ENCODE data around the gene ZNF547. TPM values are rescaled to one million over a fixed set of nuclear protein-coding genes. Genes with fewer than 3 reads are reported as not detected.
A peak's percentile ranks its signal among the peaks of the same experiment; 100 is the strongest.

Gene ZNF547
- 1 to 10 TPM; 1.4 to 1.8 TPM for total RNA-seq
- long read RNA-seq, partial matches to known transcripts: 0 of 1 reads
- long read RNA-seq, other reads (novel, unspliced or antisense): 0 of 1 reads

DNA sequence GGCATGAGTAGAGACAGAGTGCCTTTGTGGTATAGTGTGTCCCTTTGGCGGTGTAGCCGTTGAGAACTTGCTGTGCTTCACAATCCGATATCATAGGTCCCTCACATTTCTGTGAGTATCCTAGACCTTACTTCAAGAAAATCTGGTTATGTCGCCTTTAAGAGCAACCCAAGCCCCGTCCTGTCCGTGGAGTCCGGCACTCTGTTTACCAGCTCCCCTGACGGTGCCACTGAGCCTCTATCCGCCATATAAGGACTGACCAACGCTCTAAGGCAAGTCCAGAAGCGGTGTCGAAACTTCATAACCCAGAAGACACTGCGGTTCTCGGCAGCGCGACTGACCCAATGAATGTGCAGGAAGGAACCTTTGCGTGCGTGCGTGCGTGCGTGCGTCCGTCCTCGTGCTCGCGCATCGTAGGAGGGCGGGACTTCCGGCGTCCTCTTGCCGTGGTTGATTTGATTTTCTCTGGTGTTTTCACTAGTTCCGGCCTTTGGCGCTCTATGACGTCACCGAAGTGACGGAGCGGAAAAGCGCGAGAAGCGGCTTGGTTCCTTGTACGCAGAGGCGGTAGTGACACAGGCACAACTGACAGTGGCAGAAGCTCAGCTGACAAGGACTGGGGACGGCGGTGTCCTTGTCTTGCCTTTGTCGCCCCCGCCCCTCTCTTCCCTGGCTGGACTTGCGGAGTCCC lies at the start of gene ZNF547, which contains the start of gene TRAPPC2B:
TSS of gene ZNF547 (plus strand) at position 555 of the 691 bp plus-strand sequence. CDS start 5,005 bp downstream, outside the sequence.
TSS of gene TRAPPC2B (plus strand) at position 555 of the 691 bp plus-strand sequence. CDS start 1,283 bp downstream, outside the sequence.
- DNase-seq: peak; percentile 99
- ATAC-seq: peak; percentile 99
- intact Hi-C loops (cut with DNase I, micrococcal nuclease): loop anchor here in 1 of 2 donors (2.0 kb wide), 1 partner anchor 14 kb away; no protein-coding TSS in a partner anchor

DNA sequence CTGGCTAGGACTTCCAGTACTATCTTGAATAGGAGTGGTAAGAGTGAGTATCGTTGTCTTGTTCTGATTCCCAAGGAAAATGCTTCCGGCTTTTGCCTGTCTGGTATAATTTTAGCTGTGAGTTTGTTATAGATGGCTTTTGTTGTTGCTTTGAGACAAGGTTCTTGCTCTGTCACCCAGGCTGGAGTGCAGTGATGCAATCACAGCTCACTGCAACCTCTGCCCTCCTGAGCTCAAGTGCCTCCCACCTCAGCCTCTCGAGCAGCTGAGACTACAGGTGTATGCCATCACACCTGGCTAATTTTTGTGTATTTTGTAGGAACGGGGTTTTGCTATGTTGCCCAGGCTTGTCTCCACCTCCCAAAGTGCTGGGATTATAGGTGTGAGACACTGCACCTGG lies 49.2 kb upstream of the ZNF547 start:
- intact Hi-C loops (cut with DNase I, micrococcal nuclease): no loop called here
- DNase-seq (no peak), ATAC-seq (no peak)

DNA sequence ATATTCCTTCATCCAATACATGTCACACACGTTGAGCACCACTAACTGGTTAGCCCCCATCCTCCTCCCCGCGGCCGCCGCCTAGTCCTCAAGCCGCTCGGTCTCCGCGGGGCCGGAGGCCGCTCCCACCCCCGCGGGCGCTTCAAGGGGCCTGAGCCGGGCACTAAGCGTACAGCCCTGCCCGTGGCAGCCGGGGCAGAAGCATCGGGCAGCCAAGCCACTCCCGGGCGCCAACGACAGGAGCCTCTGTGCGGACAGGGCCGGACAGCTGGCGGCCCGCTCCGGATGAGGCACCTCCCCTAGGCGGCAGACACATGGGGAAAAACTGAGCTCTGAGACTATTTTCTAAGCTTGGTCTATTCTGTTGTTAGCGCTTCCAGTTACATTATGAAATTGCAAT lies 45.8 kb upstream of the ZNF547 start:
- intact Hi-C loops (cut with DNase I, micrococcal nuclease): no loop called here
- no peak for ATAC-seq
- DNase-seq: no peak

DNA sequence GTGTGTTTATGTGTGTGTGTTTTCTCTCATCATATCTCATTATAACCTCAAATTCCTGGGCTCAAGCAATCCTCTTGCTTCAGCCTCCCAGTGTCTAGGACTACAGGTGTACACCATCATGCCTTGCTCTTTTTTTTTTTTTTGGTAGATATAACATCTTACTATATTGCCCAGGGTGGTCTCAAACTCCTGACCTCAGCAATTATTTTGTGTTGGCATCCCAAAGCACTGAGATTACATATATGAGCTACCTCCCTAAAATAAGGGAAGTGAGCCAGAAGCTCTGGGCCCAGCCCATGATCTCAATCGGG lies 43.5 kb upstream of the ZNF547 start:
- ATAC-seq (peak; percentile 20), DNase-seq (no peak)
- intact Hi-C loops (cut with DNase I, micrococcal nuclease): no loop called here

DNA sequence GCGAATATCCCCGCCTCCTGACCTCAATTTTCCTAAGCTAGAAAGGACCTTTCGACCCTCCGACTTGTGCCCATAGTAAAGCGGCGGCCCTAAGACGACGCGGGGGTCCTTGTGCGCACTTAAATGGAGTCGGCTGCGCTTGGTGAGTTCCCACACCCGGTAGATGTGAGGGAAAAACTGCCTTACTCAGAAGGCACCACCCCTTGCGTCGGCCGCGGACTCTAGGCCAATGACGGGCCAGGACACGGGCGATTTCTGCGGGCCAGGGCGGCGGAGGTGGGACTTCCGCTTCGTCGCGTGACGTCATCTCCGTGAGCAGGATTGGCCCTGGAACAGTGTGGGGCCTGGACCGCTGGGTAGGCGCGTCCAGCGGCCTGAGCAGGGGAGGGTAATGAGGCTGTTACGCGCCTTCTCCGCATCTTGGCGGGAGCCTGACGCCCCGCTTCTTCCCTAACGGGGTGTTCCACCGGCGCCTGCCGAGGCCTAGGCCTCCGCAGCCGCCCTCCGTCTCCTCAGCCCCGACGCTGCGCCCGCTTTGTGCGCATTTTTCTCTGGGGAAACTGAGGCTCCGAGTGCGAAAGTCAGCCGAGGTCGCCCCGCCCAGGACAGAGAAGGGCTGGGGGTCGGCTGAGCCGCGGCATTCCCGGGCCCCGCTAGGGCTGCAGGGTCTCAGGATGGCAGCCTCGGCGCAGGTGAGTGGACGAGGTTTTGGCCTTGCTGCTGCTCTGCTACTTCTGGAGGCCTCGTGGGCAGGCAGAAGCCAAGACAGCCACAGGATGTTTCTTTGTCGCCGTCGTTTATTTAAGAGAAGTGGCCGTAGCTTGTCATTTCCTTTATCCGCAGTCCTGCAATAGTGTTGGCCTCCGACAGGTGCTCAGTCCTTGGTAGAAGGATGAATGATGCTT lies 42.9 kb upstream of the ZNF547 start, which contains the start of gene ZNF543:
TSS of gene ZNF543 (plus strand) at position 293 of the 905 bp plus-strand sequence. CDS start at position 675, 382 bp downstream.
- intact Hi-C loops (cut with DNase I, micrococcal nuclease): no loop called here
- DNase-seq: peak; percentile 96 to 98
- ATAC-seq: peak; percentile 100

DNA sequence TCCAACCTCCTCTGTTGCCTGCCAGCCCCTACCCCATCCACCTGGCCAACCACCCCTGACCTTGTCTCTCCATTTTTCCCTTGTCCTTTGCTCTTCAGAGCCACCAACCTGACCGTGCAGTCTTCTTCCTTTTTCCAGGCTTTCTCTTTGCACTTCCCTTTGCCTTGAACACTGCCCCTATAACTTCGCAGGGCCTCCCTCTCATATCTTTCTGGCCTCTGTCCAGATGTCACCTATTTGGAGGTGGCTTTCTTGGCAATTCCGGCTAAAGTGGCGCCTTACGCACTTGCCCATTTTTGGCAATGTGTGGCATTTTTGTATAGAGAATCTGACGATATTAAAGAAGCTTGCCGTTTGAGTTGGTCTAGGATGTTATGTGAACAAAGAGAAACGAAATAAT lies 42.2 kb upstream of the ZNF547 start:
- ATAC-seq: no peak
- intact Hi-C loops (cut with DNase I, micrococcal nuclease): no loop called here
- no peak for DNase-seq

DNA sequence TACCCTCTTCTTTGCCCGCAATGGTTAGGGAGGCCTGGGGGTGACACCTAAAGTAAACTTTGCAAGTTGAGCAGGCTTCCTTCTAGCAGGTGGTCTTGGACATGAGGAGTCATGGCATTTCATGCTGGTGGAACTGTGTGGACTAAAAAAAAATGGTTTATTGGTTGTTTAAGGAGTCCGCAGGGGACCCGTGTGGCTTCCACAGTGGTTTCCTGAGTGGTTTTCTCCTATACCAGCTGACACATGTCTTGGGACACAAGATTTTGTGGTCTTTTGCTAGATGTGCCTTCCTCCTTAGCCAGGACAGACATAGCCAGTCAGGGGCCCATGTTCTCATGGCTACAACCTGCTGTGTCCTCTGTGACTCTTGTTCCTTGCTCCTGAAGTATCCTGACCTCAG lies 41.6 kb upstream of the ZNF547 start:
- DNase-seq (no peak), ATAC-seq (no peak)
- intact Hi-C loops (cut with DNase I, micrococcal nuclease): no loop called here

DNA sequence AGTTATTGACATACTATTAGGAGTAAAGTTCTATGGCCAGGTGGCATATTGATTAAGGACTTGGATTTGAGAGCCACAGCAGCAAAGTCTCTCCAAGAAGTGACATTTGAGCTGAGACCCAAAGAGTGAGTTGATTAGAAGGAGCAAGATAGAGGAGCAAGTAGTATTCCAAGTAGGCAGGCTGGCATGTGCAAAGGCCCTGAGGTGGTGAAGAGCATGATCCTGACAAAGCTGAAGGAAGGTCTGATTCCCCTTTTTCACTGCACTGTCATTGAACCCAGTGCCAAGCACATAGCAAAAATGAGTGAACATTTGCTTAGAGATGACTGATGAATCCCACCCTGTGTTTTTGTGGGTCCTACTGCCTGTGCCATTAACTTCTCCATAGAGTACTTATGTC lies 38.4 kb upstream of the ZNF547 start:
- intact Hi-C loops (cut with DNase I, micrococcal nuclease): no loop called here
- DNase-seq: no peak
- no peak for ATAC-seq

DNA sequence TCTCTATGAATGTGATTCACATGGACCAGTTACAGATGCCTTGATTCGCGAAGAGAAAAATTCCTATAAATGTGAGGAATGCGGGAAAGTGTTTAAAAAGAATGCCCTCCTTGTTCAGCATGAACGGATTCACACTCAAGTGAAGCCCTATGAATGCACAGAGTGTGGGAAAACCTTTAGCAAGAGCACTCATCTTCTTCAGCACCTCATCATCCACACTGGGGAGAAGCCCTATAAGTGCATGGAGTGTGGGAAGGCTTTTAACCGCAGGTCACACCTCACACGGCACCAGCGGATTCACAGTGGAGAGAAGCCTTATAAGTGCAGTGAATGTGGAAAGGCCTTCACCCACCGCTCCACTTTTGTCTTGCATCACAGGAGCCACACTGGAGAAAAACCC lies 35.4 kb upstream of the ZNF547 start:
- no peak for ATAC-seq
- intact Hi-C loops (cut with DNase I, micrococcal nuclease): no loop called here

DNA sequence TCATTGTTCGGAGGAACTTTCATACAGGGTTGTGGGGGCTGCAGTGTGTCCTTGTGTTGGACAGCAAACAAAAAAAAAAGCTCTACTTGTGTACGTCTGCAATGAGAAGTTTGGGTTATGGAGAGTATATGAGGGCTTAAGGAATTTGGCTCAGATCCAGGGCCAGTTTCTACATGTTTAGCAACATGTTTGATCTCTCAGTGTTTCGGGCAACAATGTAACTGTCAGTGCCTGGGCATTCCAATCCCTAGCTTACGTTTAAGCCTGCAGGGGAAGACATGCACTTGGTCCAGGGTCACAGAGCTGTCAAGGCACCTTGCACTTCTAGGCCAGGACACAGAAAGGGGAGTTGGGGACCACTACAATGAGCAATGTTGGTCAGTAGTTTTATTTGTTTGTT lies 29.2 kb upstream of the ZNF547 start:
- ATAC-seq (no peak), DNase-seq (no peak)
- intact Hi-C loops (cut with DNase I, micrococcal nuclease): no loop called here

More for the DNA sequence above, 35.4 kb upstream of the ZNF547 start:
- DNase-seq: no peak

DNA sequence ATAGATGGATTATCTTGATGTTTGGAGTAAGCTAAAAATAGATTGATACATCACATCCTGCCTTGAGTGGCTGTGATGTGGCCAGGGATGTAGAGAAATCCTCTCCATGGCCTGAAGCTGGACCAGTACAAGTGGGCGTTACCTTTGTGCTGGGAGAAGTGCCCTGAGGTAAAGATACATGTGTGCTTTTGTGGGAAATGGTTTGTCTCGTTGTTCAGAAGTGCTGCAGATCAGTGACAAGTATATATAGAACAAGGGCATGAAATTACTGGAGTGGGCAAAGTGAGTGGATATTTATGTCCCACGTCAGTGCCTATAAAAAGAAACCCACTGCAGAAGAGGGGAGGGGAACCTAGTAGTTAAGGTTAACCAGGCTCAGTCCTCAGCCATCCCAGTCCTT lies 24.5 kb upstream of the ZNF547 start:
- intact Hi-C loops (cut with DNase I, micrococcal nuclease): no loop called here
- DNase-seq (no peak), ATAC-seq (no peak)

DNA sequence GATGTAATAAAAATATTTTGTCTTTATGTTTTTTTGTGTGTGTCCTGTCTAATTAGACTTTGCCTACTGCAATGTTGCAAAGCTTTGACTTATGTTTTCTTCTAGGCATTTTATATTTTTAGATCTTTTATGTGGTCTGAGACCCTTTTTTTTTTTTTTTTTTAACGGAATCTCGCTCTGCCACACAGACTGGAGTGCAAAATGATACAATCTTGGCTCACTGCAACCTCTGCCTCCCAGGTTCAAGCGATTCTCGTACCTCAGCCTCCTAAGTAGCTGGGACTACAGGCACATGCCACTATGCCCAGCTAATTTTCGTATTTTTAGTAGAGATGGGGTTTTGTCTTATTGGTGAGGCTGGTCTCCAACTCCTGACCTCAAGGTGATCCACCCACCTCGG lies 20.8 kb upstream of the ZNF547 start:
- ATAC-seq (no peak), DNase-seq (no peak)
- intact Hi-C loops (cut with DNase I, micrococcal nuclease): no loop called here

DNA sequence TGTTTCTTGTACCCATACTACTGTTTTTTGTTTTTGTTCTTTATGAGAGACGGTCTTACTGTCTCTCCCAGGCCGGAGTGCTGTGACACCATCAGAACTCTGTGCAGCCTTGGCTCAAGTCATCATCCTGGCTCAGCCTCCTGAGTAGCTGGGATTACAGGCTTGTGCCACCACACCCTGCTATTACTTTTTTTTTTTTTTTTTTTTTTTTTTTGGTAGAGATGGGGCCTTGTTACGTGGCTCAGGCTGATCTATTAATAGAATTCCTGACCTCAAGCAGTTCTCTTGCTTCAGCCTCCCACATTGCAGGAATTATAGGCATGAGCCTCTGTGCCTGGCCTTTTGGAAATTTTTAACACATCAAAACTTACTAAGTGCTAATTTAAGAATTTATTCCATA lies 15.2 kb upstream of the ZNF547 start:
- no peak for DNase-seq
- no peak for ATAC-seq
- intact Hi-C loops (cut with DNase I, micrococcal nuclease): loop anchor here in 1 of 2 donors (2.0 kb wide), 1 partner anchor 15 kb away; the partner anchor contains the start of genes TRAPPC2B and ZNF547

DNA sequence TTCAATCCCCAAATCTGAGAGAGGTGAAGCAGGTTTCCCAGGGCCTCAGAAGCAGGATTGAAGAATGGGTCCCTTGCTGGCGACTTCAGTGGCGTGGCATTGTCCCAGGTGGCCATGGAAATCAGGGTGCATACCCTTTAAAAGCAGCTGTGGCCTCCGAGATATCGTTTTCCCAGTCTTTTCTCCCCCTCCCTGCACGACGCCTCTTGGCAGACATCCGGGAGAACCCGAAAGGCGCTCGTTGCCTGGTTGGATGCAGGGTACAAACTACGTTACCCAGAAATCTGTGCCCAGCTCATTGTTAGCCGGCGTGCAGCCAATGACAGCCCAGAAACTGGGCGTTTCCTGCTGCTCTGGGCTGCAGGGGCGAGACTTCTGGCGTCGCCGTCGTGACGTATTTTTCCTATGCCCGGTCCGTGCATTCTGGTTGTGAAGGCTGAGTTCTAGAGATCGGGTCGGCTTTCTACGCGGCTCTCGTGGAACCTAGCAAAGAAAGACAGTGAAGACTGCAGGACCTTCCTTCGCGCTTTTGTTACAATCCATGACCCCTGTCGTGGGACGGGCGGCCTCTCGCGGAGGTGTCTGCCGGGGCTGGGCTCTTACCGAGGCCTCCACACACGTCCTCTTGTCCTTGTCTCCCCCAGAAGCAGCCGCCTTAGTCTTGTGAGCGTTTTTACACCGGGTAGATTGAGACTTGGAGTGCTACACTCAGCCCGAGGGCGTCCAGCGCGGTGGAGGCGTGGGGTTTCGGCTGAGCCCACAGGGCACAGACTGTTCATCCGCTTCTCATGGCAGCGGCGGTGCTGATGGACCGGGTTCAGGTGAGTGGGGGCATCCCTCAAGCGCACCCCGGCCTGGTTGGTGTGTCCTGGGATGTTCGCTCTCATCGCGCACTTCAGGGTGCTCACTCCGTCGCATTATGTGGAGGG lies 12.2 kb upstream of the ZNF547 start, which contains the start of gene ZNF304:
TSS of gene ZNF304 (plus strand) at position 395 of the 929 bp plus-strand sequence. CDS start at position 789, 394 bp downstream.
- ATAC-seq (peak; percentile 100), DNase-seq (peak; percentile 88 to 94)
- intact Hi-C loops (cut with DNase I, micrococcal nuclease): no loop called here

DNA sequence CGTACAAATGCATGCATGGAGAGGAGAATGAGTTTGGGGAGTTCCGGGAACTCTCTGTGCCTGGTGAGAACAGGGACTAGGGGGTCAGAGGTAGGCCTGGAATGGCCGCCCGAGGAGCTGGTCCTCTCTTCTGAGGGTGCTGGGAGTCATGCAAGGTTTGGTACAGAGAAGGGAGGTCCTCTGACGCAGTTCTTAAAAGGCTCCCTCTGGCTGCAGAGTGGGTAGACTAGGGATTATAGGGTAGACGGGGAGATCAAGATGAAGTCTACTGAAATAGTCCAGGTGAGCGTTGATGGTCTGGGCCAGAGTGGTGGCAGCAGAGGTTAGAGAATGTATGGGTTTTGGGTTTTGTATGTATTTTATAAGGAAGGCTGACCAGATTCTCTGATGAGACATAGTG lies 11.5 kb upstream of the ZNF547 start:
- DNase-seq (no peak), ATAC-seq (no peak)
- intact Hi-C loops (cut with DNase I, micrococcal nuclease): no loop called here

DNA sequence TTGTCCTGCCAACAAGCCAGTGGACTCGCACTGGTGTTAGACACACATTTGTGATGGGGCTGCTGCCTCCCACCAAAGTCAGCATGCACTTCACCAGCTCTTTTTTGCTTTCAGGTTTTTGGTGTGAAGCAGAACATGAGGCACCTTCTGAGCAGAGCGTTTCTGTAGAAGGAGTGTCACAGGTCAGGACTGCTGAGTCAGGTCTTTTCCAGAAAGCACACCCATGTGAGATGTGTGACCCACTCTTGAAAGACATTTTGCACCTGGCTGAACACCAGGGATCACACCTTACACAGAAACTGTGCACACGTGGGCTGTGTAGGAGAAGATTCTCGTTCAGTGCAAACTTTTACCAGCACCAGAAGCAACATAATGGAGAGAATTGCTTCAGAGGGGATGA lies 7.4 kb upstream of the ZNF547 start:
- DNase-seq (no peak), ATAC-seq (no peak)
- intact Hi-C loops (cut with DNase I, micrococcal nuclease): no loop called here

DNA sequence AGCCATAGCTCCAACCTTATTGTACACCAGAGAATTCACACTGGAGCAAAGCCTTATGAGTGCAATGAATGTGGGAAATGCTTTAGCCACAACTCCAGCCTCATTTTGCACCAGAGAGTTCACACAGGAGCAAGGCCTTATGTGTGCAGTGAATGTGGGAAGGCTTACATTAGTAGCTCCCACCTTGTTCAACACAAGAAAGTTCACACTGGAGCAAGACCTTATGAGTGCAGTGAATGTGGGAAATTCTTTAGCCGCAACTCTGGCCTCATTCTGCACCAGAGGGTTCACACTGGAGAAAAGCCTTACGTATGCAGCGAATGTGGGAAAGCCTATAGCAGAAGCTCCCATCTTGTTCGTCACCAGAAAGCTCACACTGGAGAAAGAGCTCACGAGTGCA lies 5.9 kb upstream of the ZNF547 start:
- DNase-seq (no peak), ATAC-seq (no peak)
- intact Hi-C loops (cut with DNase I, micrococcal nuclease): no loop called here

DNA sequence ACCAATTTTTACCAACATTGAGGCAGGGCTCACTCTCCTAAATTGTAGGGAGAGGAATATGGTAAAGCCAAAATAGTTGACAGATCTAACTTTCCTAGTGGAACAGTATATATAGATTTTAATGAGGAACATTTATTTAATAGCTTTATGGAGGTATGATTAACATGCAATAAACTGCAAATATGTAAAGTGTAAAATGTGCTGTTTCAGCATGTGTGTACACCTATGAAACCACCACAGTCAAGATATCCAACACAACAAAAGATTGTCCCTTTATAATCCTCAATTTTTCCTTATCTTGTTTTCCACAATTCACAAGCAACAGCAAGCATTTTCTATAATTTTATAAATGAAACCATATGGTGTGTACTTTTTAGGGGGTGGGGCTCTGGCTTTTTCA lies 4.1 kb upstream of the ZNF547 start:
- ATAC-seq: no peak
- intact Hi-C loops (cut with DNase I, micrococcal nuclease): no loop called here

DNA sequence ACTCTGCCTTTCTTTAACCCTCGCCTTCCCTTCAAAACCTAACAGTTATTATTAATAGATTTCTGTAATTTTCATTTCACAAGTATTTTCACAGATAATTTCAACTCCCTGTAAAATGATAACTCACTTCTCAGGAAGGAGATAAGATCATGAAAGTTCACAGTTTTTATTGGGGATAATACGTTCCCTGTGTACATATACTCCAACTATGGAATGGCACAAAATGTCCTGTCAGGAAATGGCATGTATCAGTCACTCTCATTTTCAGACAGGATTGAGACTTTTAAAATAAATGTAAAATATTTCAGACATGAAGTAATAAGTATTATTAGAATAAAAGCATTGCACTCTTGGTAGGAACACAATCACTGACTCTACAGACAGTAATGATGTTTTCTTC lies 932 bp upstream of the ZNF547 start:
- intact Hi-C loops (cut with DNase I, micrococcal nuclease): loop anchor here in 1 of 2 donors (2.0 kb wide), 1 partner anchor 14 kb away; no protein-coding TSS in a partner anchor
- no peak for DNase-seq

More for the DNA sequence above, 4.1 kb upstream of the ZNF547 start:
- no peak for DNase-seq

More for the DNA sequence above, 932 bp upstream of the ZNF547 start:
- no peak for ATAC-seq
